LNCaP clone FGC (cell line): ENCODE results near the gene RFNG.

Experiments
- DNase-seq: peaks from one replicate; pipeline ENCODE4 v3.0.0-alpha.2; 2011; ENCODE audit warnings: low read depth
- H3K4me3 ChIP-seq: 2 replicates; pipeline ENCODE4 v1.5.1; 2011; ENCODE audit warnings: mild to moderate bottlenecking, low read depth, low read length, control low read depth
- CTCF ChIP-seq: IDR thresholded peaks from 2 replicates; pipeline ENCODE4 v1.5.1; 2012; ENCODE audit warnings: mild to moderate bottlenecking; ENCODE audit not compliant: control insufficient read depth, insufficient read depth; ENCODE audit errors: extremely low read depth

RFNG gene

DNA sequence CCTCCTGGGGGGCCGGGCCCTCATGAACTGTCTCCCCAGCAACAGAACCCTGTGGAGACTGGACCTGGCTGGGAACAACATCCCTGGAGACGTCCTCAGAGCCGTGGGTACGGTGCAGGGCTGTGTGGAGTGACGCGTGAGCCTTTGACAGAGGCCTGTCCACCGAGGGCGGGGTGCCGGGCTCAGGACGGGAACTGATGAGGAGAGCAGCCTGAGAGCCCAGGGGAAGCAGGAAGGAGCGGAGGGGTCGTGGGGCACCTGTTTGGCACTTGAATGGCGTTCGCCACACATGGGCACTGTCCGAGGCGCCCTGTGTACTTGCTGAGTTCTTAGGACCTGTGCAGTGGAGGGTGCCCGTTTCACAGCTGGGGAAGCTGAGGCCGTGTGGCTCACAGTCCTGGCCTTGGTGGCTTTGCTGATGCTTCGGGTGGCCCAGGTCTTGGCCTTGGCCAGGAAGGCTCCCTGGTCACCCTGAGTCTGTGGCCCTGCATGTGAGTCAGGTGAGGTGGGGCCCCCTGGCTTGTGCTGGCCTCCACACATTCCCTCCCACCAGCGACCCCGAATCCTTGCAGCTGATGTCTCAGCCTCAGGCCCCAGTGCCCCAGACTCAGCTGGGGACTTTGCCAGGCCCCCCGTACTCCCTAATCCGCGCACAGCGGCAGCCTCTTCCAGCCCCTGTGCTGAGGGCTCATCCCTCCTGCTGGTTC, 26.1 kb downstream of the RFNG start:
- no peak overlapping the region for H3K4me3 ChIP-seq
- DNase-seq = no peak
- no peak for TF ChIP-seq CTCF

GRCh38 chr17:82024859-82025258, 26.8 kb downstream of the RFNG start:
- no peak for DNase-seq
- no peak overlapping the region; the same call in 1 of the 2 replicates for H3K4me3 ChIP-seq
- no peak for TF ChIP-seq CTCF

- no peak for DNase-seq
- no peak for TF ChIP-seq CTCF
- H3K4me3 ChIP-seq = peak overlapping the region; percentile 63
Observed at GRCh38 chr17:82023447-82024241, 28.0 kb downstream of the RFNG start.

GRCh38 chr17:82022981-82023446, 28.6 kb downstream of the RFNG start, which contains the start of gene LRRC45:
TSS of gene LRRC45 (plus strand) at chr17:82023305. CDS start at chr17:82023644, 339 bp downstream.
- no peak for TF ChIP-seq CTCF
- peak within 1 kb of the TSS; percentile 97 for H3K4me3 ChIP-seq
- peak; percentile 98 for DNase-seq

DNA sequence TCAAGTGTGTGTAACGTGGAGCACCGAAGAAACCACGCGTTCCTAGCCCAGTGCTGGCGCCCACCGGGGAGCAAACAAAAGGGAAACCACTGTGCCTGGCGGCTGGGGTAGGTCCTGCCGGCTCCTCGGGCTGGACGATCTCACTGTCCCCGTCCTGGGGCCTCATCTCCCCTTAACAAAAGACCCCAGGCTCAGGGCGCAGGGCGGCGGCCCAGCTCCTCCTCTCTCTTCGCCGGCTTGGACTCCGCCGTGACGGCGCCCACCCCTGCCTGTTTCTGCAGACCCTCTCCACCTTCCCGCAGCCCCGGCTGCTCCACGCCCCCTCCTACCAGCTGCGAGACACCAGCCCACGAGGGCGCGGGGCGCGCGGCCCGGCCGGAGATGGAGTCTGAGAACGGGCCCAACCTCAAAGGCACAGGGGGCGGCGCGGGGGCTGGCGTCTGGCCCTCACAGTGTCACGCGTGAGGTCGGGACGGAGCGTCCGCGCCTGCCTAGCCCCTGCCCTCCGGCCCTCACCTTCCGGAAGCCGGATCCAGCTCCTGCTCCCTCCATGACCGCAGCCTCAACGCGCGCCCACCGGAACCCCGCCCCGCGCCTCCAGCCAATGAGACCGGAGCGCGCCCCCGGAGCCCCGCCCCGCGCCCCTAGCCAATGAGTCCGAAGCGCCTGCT, 29.2 kb downstream of the RFNG start, which contains the start of gene CENPX:
TSS of gene CENPX (minus strand) at position 569 of the 671 bp plus-strand sequence. CDS start at position 552, 17 bp downstream.
- TF ChIP-seq CTCF = no peak
- no peak for DNase-seq
- H3K4me3 ChIP-seq = peak within 1 kb of the TSS; percentile 97

DNA sequence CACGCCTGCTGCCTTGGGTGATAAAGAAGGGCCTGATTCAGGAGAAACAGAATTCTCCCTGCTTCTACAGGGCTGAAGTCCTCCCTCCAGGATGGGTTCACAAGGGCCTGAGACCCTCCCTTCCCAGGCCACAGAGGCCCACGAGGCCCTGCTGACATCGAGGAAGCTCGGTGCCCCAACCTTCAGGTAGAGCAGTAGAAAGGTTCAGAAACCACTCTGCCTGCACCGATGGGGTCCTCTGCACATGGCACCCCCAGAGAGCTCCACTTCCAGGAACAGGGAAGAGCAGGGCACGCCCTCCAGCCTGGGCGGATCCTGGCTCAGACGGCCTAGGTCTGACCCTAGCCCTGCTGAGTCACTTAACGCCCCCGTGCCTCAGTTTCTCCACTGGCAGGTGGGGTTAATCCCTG, 29.7 kb downstream of the RFNG start:
- H3K4me3 ChIP-seq = peak overlapping the region; percentile 97
- TF ChIP-seq CTCF = no peak
- no peak for DNase-seq
